Measurements from ENCODE around the gene KHDRBS2.

Gene KHDRBS2

GRCh38 chr6:62285612-62286469 lies at the start of gene KHDRBS2:
Gene KHDRBS2, minus strand, starts transcription at chr6:62286225.
- no peak for TF ChIP-seq GATA2 (IDR thresholded peaks at IDR 0.05; ENCODE audit: low read depth, low read length)
- TF ChIP-seq GATA3 (IDR thresholded peaks at IDR 0.05; ENCODE audit: low read depth, low read length) = no peak

DNA sequence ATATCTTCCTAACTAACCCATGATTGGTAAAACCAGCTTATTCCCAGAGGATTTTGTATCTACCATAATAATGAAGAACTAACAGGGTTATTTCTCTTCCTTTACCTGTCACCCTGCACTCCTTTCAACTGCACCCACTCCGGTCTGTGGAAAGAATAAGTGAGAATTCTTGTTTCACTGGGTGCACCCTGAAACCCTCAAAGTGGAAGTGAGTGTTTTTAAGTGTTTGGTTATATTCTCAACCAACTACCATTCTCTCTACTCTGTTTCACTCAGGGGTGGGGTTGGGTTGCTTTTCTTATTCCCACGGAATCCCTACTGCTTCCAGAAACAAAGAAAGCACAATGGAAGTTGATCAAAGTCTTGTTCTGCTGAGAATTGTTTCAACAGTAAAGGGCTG lies 42.6 kb upstream of the KHDRBS2 start:
- TF ChIP-seq GATA3 (IDR thresholded peaks at IDR 0.05; ENCODE audit: low read depth, low read length) = no peak
- no peak for TF ChIP-seq GATA2 (IDR thresholded peaks at IDR 0.05; ENCODE audit: low read depth, low read length)

DNA sequence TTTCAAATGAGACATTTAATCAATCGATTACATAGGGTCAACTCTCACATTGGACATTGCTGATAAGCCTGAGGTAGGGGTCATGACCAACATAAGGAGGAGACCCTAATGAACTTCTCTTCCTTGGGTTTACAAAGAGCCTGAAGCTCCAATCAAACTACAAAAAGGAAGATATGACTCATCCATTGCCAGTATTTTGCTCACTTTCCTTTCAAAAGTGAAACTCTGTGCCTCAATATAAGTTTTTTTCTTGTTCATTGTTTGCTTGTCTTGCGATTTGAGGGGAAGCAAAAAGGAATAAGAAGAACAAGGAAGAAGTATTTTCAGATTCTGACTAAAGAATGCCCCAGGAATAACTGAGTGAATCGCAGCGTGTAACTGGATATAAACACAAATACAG lies 38.8 kb upstream of the KHDRBS2 start:
- TF ChIP-seq GATA3 (IDR thresholded peaks at IDR 0.05; ENCODE audit: low read depth, low read length) (no peak), GATA2 (IDR thresholded peaks at IDR 0.05; ENCODE audit: low read depth, low read length) (no peak)

GRCh38 chr6:62323818-62324431 lies 37.9 kb upstream of the KHDRBS2 start:
- no peak for TF ChIP-seq GATA3 (IDR thresholded peaks at IDR 0.05; ENCODE audit: low read depth, low read length)
- TF ChIP-seq GATA2 (IDR thresholded peaks at IDR 0.05; ENCODE audit: low read depth, low read length) = no peak

GRCh38 chr6:62298745-62299392 lies 12.8 kb upstream of the KHDRBS2 start:
- TF ChIP-seq GATA2 (IDR thresholded peaks at IDR 0.05; ENCODE audit: low read depth, low read length) (no peak), GATA3 (IDR thresholded peaks at IDR 0.05; ENCODE audit: low read depth, low read length) (no peak)

DNA sequence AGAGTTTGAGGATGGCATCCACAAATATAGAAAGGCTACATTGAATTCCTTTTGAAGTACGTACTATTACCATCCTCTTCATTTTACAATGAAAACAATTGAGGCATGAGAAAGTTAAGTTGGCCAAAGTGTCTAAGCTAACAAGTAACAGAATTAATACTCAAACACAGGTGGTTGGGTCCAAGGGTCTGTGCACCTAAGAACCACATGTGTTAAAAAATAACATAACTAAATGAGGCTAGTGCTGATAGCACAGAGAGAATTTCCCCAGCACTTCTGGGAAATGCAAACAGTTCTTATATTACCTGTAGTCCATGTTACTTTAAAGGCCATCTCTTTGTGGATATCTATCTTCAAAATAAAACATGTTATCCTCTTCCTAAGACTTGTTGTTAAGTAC lies 10.5 kb upstream of the KHDRBS2 start:
- TF ChIP-seq GATA3 (IDR thresholded peaks at IDR 0.05; ENCODE audit: low read depth, low read length) (no peak), GATA2 (IDR thresholded peaks at IDR 0.05; ENCODE audit: low read depth, low read length) (no peak)

GRCh38 chr6:62288974-62289373 lies 2.9 kb upstream of the KHDRBS2 start:
- TF ChIP-seq GATA2 (IDR thresholded peaks at IDR 0.05; ENCODE audit: low read depth, low read length) (no peak), GATA3 (IDR thresholded peaks at IDR 0.05; ENCODE audit: low read depth, low read length) (no peak)

GRCh38 chr6:62288562-62288961 lies 2.5 kb upstream of the KHDRBS2 start:
- TF ChIP-seq GATA2 (IDR thresholded peaks at IDR 0.05; ENCODE audit: low read depth, low read length) (no peak), GATA3 (IDR thresholded peaks at IDR 0.05; ENCODE audit: low read depth, low read length) (no peak)

DNA sequence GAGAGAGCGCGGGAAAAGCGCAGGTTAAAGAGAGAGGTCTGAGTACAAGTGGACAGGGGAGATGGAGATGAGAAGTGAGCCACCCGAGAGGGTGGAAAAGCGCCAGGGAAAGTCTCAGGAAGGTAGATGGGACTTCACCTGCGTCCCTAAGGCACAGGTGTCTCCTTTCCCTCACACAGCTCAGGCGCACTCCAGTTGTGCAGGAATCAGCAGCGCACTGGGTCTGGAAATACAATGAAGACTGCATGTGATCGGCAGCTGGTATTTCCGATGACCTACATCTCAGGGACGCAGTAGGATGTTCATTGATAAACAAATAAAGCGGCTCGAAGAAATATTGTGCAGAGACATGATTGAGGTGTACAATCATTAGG lies 432 bp upstream of the KHDRBS2 start:
- no peak for TF ChIP-seq GATA2 (IDR thresholded peaks at IDR 0.05; ENCODE audit: low read depth, low read length)

DNA sequence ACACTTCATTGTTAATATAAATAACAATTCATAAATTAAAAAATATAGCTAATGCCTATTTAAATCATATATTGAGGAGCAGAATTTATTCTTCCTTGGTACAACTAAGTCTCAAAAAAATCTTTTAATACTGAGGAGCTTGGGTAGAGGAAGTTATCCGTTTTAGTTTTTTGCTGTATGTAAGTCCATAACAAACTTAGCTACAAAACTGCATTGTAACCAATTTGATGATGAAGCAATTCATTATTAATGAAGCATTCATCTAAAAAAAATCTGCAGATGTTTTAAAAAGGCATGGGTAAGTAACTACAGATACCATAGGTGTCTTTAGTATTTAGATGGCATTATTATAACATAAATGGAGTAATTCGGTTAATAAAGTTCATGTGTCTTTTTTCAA lies 1.3 kb downstream of the KHDRBS2 start:
- TF ChIP-seq GATA2 (IDR thresholded peaks at IDR 0.05; ENCODE audit: low read depth, low read length) = no peak
- TF ChIP-seq GATA3 (IDR thresholded peaks at IDR 0.05; ENCODE audit: low read depth, low read length) = no peak

DNA sequence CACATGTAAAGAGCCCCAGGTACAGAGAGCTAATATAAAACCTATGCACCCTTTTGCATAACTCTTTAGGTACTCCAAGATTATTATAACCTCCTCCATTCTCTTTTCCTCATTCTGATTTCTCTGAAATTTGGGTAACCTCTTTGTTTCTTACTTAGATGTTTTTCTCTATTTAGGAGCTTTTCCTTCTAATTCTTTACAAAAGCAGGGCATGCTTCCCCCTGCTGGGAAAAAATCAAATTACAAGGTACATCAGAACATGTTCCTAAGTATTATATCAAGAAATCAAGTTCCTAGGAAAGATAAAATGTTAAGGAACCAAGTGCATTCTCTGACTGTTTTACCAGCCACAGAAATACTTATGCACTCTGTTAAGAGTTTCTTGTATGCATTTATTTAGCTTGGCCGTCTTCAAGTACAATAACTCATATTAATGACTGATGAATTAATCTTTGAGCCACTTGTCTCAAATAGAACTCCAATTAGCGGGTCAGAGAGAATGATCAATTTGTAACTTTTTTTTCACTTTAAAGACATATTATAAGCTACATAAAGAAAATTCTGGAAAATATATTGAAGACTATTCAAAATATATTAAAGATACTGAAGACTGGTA lies 2.1 kb downstream of the KHDRBS2 start:
- TF ChIP-seq GATA3 (IDR thresholded peaks at IDR 0.05; ENCODE audit: low read depth, low read length) (no peak), GATA2 (IDR thresholded peaks at IDR 0.05; ENCODE audit: low read depth, low read length) (no peak)

DNA sequence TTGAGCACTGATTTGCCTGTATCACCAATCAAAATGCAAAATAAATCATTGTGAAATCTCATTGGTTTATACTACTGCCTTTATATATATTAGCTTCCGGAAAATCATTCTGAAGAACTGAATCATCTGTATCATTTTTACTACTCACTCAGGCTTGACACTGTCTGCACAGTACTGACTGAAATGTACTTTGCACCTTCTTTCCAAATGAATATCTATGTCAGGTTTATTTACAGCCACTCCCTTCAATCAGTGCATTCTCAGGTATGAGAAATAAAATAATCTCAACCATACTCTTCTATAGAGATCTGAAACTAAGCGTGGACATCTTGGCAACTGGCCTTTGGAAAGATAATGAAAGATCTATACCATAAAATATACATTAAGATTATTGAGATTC lies 2.7 kb downstream of the KHDRBS2 start:
- TF ChIP-seq GATA2 (IDR thresholded peaks at IDR 0.05; ENCODE audit: low read depth, low read length) = no peak
- no peak for TF ChIP-seq GATA3 (IDR thresholded peaks at IDR 0.05; ENCODE audit: low read depth, low read length)

- no peak for TF ChIP-seq GATA3 (IDR thresholded peaks at IDR 0.05; ENCODE audit: low read depth, low read length)
- no peak for TF ChIP-seq GATA2 (IDR thresholded peaks at IDR 0.05; ENCODE audit: low read depth, low read length)
These were observed 5.9 kb downstream of the KHDRBS2 start for GRCh38 chr6:62280099-62280498.

GRCh38 chr6:62272114-62272513 lies 13.9 kb downstream of the KHDRBS2 start:
- TF ChIP-seq GATA2 (IDR thresholded peaks at IDR 0.05; ENCODE audit: low read depth, low read length) = no peak
- no peak for TF ChIP-seq GATA3 (IDR thresholded peaks at IDR 0.05; ENCODE audit: low read depth, low read length)
